GM06990 (cell line): ENCODE results near the gene MDH1.
A peak's percentile ranks its signal among the peaks of the same experiment; 100 is the strongest.

ENCODE experiments used
- DNase-seq: peaks from one replicate; pipeline ENCODE4 v3.0.0-alpha.2; 2011; ENCODE audit not compliant: insufficient read length; ENCODE audit errors: extremely low read depth
- H3K27me3 ChIP-seq: replicated peaks from 2 replicates; pipeline ENCODE4 v1.6.0; 2011; ENCODE audit warnings: low read length; ENCODE audit not compliant: control insufficient read depth, insufficient read depth
- H3K36me3 ChIP-seq: 2 replicates; pipeline ENCODE4 v1.5.1; 2011; ENCODE audit warnings: low read length; ENCODE audit not compliant: control insufficient read depth, insufficient read depth
- H3K4me3 ChIP-seq: replicated peaks from 2 replicates; pipeline ENCODE4 v1.5.1; 2011; ENCODE audit warnings: low read depth, mild to moderate bottlenecking, control low read depth, low read length
- CTCF ChIP-seq: IDR thresholded peaks from 2 replicates; pipeline ENCODE4 v1.5.1; 2011; ENCODE audit warnings: low read length, control low read depth, mild to moderate bottlenecking, inconsistent platforms; ENCODE audit not compliant: insufficient read depth, poor library complexity, severe bottlenecking

MDH1 gene

DNA sequence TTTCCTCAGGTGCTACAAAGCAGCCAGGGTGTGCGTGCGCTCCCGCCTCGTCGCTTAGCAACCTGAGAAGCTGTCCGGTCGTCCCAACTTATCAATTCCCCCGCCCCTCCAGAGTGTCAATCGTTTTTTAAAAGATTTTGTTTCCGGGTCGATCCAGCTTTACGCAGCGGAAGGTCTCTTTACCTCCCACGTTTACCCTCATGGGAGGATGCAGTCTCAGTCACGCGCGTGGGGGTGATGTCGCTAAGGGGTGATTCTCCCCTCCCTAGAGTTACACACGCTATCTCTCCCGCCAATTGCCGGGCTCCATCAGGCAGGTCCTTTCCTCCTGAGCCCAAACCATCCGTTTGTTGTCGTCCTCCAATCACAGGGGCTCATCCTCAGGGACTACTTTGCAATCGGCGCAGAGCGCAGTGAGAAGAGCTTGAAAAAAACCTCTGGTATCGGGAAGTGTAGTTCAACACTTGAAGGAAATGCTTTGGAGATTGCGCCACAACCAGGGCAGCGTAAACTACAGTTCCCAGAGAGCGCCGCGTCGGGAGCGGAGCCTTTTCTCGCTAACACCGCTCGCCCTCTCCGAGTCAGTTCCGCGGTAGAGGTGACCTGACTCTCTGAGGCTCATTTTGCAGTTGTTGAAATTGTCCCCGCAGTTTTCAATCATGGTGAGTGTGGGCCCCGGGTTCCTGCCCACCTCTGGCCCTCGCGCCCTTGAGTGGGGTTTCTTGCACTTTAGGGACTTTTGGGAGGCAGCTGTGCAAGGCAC lies at the start of gene MDH1, which contains the start of gene WDPCP:
Gene MDH1 (plus strand): TSS at position 579 of the 763 bp plus-strand sequence. CDS start 81 bp downstream, at position 660.
Gene WDPCP (minus strand): TSS at position 93 of the 763 bp plus-strand sequence. CDS start 206 bp downstream, outside the sequence.
- peak within 1 kb of the TSS; percentile 93 for H3K4me3 ChIP-seq
- DNase-seq: peak; percentile 95
- H3K27me3 ChIP-seq: no peaks in the 10 kb centered on the region
- H3K36me3 ChIP-seq: no peaks in the 10 kb centered on the region; the same call in none of the 2 replicates
- no peak for TF ChIP-seq CTCF

DNA sequence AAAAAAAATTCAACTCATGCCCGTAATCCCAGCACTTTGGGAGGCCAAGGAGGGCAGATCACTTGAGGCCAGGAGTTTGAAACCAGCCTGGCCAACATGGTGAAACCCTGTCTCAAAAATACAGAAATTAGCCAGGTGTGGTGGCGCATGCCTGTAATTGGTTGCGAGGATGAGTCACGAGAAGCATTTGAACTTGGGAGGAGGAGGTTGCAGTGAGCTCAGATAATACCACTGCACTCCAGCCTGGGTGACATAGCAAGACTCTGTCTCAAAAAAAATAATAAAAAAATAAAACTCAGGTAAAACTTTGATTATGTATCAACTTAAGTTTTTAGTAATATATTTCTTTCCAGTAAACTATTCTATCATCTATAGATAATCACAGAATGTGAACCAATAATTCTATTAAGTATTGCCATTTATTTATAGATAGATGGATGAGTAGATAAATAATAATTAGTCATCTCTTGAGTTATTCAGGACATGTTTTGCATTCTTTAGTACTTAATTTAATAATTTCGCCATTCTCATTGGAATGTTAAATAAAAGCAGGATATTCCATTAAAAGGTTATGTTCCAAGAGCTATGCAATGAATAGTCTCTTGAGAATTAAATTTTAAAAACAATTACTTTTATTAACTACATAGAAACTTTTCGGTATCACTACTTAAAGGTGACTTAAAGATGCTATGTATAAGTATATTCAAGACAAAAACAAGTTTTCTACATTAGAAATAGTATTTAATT lies 49.2 kb upstream of the MDH1 start:
- no peak for DNase-seq
- H3K27me3 ChIP-seq: no peaks in the 10 kb centered on the region
- TF ChIP-seq CTCF: no peak
- H3K36me3 ChIP-seq: no peaks in the 10 kb centered on the region
- H3K4me3 ChIP-seq: no peak overlapping the region

GRCh38 chr2:63544017-63544627 lies 44.6 kb upstream of the MDH1 start:
- Histone ChIP-seq H3K36me3 (no peaks in the 10 kb centered on the region), H3K4me3 (no peak overlapping the region), H3K27me3 (no peaks in the 10 kb centered on the region)
- no peak for DNase-seq
- TF ChIP-seq CTCF: peak; percentile 59

DNA sequence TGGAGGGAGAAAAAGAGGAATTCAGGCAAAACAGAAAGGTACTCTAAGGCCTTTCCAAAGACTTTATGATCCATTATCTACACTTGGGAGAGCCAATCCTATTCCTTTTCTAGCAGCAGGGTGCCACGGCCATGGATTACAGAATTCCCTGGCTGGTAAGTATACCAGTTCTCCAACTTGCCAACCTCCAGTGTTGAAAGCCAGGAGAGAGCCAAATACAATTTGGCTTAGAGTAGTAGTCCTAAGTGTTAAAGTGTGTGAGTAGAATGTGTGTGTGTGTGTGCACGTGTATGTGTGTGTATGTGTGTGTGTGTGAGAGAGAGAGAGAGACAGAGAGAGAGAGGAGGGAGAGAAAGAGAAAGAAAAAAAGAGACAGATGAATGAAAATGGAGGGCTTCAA lies 43.7 kb upstream of the MDH1 start:
- H3K36me3 ChIP-seq: no peaks in the 10 kb centered on the region
- H3K4me3 ChIP-seq: no peak overlapping the region
- no peak for DNase-seq
- no peaks in the 10 kb centered on the region for H3K27me3 ChIP-seq
- no peak for TF ChIP-seq CTCF

DNA sequence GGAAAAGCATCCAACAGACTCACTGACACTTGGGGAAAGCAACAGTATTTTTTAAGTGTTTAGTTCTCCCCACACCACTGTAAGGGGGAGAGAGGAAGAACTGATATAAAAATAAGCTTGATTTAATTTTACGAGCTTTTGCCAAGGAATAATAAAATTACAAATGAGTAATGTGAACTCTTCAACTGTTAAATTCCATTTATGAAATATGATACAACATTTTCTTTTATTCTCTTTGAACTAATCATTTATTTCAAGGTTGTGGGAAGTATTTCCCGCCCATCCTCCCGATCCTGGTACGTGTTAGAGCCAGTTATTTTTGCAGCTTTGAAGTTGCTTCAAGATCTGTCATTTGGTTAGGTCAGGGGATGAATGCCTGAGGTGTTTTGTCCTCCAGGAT lies 35.7 kb upstream of the MDH1 start:
- H3K4me3 ChIP-seq: no peak overlapping the region
- no peaks in the 10 kb centered on the region for H3K36me3 ChIP-seq
- DNase-seq: no peak
- no peaks in the 10 kb centered on the region for H3K27me3 ChIP-seq
- TF ChIP-seq CTCF: no peak
